ENCODE measurements around the gene SH3BP5.

SH3BP5 gene

DNA sequence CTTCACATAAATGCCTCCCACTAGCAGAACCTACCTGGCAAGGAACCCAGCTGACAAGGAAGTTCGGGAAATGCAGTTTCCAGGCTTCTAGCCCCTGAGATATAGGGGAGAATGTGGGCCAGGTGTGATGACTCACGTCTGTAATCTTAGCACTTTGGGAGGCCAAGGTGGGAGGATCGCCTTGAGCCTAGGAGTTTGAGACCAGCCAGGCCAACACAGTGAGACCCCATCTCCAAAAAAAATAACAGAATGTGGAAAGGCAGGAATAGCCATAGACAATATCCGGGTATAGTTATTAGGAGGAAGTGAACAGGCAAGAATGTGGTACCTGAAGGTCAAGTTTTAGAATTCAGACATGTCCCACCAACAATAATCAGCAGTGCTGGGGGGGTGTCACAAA, 40.5 kb upstream of the SH3BP5 start:
- no peak for TF ChIP-seq RAD21 (IDR thresholded peaks at IDR 0.05; ENCODE audit: low read depth)
- TF ChIP-seq ZBTB7A (IDR thresholded peaks at IDR 0.05; ENCODE audit: low read depth): no peak
- TF ChIP-seq YY1 (IDR thresholded peaks at IDR 0.05; ENCODE audit: low read depth): no peak
- no peak for TF ChIP-seq FOXM1 (IDR thresholded peaks at IDR 0.05; ENCODE audit: borderline replicate concordance, low read depth)
- no peak for TF ChIP-seq CEBPB (IDR thresholded peaks at IDR 0.05)
- TF ChIP-seq EP300 (IDR thresholded peaks at IDR 0.05; ENCODE audit: borderline replicate concordance): no peak
- TF ChIP-seq CREB1 (IDR thresholded peaks at IDR 0.05; ENCODE audit: low read depth): no peak
- TF ChIP-seq, protein P1, sequence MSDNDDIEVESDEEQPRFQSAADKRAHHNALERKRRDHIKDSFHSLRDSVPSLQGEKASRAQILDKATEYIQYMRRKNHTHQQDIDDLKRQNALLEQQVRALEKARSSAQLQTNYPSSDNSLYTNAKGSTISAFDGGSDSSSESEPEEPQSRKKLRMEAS (IDR thresholded peaks at IDR 0.05): no peak
- TF ChIP-seq, protein P2, sequence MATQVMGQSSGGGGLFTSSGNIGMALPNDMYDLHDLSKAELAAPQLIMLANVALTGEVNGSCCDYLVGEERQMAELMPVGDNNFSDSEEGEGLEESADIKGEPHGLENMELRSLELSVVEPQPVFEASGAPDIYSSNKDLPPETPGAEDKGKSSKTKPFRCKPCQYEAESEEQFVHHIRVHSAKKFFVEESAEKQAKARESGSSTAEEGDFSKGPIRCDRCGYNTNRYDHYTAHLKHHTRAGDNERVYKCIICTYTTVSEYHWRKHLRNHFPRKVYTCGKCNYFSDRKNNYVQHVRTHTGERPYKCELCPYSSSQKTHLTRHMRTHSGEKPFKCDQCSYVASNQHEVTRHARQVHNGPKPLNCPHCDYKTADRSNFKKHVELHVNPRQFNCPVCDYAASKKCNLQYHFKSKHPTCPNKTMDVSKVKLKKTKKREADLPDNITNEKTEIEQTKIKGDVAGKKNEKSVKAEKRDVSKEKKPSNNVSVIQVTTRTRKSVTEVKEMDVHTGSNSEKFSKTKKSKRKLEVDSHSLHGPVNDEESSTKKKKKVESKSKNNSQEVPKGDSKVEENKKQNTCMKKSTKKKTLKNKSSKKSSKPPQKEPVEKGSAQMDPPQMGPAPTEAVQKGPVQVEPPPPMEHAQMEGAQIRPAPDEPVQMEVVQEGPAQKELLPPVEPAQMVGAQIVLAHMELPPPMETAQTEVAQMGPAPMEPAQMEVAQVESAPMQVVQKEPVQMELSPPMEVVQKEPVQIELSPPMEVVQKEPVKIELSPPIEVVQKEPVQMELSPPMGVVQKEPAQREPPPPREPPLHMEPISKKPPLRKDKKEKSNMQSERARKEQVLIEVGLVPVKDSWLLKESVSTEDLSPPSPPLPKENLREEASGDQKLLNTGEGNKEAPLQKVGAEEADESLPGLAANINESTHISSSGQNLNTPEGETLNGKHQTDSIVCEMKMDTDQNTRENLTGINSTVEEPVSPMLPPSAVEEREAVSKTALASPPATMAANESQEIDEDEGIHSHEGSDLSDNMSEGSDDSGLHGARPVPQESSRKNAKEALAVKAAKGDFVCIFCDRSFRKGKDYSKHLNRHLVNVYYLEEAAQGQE (IDR thresholded peaks at IDR 0.05; ENCODE audit: low read depth): no peak

DNA sequence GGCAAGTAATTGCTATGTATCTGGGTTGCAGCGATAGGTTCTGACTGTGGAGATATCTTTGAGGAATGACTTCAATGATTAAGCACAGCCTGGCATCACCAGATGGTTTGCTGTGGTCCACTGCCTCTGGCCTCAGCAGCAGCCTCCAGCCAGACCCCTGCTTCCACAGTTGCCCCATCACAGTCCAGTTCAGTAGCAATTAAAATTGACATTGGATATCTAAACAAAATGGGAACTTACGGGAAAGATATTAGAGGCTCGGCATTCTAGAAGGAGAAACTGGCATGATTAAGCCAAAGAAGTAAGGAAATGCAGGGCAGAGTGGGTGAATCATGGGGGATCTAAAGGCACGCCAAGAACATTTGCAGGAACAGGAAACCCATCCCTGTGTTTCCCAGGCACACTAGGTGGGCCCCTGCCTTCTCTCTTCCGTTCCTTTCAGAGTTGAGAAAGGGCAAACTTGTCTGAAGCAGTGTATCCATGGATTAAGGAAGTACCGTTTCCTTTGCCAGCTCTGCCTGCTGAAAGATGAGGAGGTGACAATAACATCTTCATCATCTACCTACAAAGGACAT, 36.3 kb upstream of the SH3BP5 start:
- TF ChIP-seq RAD21 (IDR thresholded peaks at IDR 0.05; ENCODE audit: low read depth): no peak

DNA sequence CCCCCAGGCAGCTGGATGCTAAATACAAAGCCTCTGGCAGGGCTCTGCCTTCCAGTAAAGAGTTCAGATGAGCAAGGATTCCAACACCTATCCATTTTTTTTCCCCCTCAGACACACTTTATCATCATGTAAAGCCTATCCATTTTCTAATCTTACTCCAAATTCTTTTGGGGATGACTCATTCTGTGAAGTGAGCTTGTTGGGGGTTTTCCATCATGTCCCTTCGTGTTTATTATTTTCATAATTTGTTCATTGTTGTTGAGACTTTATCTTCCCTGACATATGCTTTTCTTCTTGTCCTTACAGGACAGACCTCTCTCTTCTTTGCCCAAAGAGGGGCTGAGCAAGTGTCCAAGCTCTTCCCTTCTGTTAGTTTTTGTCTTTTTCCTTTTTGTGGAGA, 34.7 kb upstream of the SH3BP5 start:
- TF ChIP-seq TAF1 (IDR thresholded peaks at IDR 0.05; ENCODE audit: low read depth) (no peak), TCF12 (IDR thresholded peaks at IDR 0.05; ENCODE audit: low read depth) (no peak), TEAD4 (IDR thresholded peaks at IDR 0.05) (no peak), RAD21 (IDR thresholded peaks at IDR 0.05; ENCODE audit: low read depth) (no peak), ZBTB7A (IDR thresholded peaks at IDR 0.05; ENCODE audit: low read depth) (no peak), CEBPB (IDR thresholded peaks at IDR 0.05) (no peak), NFIC (IDR thresholded peaks at IDR 0.05) (no peak), FOXM1 (IDR thresholded peaks at IDR 0.05; ENCODE audit: borderline replicate concordance, low read depth) (no peak)
- TF ChIP-seq, protein P1 (IDR thresholded peaks at IDR 0.05): no peak
- TF ChIP-seq, protein P2 (IDR thresholded peaks at IDR 0.05; ENCODE audit: low read depth): no peak

DNA sequence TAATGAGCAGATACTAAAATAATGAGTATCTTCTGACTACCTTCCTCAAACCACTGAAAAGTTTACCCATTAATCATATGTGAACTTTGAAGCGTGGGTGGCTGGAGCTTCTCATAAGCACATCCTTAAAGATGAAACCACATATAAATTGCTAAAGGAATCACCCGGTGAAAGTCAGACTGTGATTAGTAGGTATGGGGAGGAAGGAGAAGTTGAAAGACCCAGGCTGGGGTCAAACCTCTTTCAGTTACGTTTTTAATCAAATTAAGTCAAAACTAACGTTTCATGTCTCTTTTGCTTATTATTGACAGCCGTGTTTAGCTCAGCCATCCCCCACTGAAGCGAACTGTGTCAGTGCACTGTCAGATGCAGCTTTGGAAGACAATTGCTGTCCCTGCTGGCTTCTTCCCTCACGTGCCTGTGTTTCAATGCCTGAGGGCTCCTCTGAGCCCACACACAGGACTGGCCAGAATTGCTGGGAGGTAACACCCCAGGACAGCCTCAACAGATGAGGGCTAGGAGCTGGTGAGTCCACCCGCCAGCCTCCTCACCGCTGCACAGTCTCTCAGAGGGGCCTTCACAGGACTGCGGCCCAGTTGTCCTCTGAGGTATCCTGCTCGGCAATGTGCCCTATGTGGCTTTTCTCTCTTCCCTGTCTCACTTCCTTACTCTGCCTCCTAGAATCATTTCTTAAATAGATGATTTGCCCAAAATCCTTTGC, 29.3 kb upstream of the SH3BP5 start:
- TF ChIP-seq TCF12 (IDR thresholded peaks at IDR 0.05; ENCODE audit: low read depth) (no peak), FOXM1 (IDR thresholded peaks at IDR 0.05; ENCODE audit: borderline replicate concordance, low read depth) (no peak), RAD21 (IDR thresholded peaks at IDR 0.05; ENCODE audit: low read depth) (no peak), CREB1 (IDR thresholded peaks at IDR 0.05; ENCODE audit: low read depth) (no peak), NFIC (IDR thresholded peaks at IDR 0.05) (no peak), YY1 (IDR thresholded peaks at IDR 0.05; ENCODE audit: low read depth) (no peak), TEAD4 (IDR thresholded peaks at IDR 0.05) (no peak), EGR1 (IDR thresholded peaks at IDR 0.05) (no peak), CEBPB (IDR thresholded peaks at IDR 0.05) (no peak)
- TF ChIP-seq, protein P2 (IDR thresholded peaks at IDR 0.05; ENCODE audit: low read depth): no peak
- TF ChIP-seq, protein P1 (IDR thresholded peaks at IDR 0.05): no peak

DNA sequence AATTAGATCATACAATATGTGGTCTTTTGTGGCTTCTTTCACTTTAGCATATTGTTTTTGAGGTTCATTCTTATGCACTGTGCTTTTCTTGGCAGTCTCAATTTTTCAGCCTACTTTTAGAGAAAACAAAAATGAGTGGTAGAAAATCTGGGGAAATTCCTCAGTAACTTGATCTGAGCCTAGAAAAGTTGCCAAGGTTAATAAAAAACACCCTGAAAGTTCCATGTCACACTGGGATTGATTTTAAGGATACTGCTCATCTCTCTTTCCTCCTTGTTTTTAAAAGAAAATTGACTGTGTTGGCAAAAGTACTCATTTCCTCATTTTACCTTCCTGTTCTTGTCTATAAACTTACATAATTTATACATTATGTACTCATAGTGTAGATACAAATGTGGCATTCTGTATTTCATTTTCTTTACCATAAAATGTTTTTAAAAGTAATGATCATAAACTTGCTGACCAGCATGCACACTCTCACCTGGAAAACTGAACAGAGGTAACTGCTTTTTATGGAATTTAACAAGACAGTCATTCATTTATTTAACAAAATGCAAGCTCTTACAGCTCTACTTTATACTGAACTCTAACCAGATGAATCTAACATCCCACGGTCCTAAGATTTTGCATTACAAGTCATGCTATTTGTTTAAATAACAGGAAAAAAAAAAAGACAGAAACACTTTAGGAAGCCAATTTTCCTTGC, 28.6 kb upstream of the SH3BP5 start:
- TF ChIP-seq EP300 (IDR thresholded peaks at IDR 0.05; ENCODE audit: borderline replicate concordance) (no peak), TEAD4 (IDR thresholded peaks at IDR 0.05) (no peak), CEBPB (IDR thresholded peaks at IDR 0.05) (no peak)

All from Ishikawa (cell line).